ENCODE measurements around the gene EPS8L2.
"Not testable (repeated sequence)": the region's sequence is repeated elsewhere in the genome, so short reads cannot be mapped to it uniquely, and the experiment has no call there.

Gene EPS8L2

DNA sequence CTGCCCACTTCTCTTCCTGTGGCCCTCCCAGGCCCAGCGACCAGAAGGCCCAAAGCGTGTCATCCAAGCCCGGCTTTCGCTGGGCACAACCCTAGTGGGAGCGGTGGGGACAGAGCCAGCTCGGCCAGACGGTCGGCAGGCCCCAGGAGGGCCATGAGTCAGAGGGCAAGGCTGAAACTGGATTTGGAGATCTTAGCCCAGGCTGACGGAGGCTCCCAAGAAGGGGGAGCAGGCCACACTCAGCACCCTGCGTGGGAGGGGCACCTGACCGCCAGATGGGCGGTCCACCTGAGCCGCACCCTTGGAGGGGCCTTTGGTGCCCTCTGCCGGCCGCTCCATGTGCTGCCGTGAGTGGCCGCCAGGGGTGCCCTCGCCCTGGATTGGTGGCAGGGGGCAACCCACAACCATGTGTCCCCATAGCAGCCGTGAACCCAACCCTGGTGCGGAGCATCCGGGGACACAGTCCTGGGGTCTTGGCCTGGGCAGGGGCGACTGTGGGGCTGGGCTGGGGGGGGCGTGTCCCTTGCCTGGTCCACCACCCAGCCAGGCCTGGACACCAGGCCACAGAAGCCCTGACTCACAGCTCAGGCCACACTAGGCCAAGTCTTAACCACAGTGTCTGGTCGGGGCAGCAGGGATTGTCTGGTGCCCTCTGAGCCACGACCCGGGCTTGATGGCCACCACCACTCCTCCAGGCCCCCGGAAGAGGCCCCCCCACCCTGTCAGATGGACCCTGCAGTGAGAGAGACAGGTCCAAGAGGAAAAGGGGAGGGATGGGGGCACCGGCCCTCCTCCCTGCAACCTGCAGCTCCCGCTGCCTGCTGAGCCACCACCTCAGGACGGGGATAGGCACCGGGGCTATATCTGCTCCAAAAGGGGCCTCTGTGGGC, 22.1 kb downstream of the EPS8L2 start:
- Histone ChIP-seq H3K79me2 (ENCODE audit: insufficient read depth, low read depth) (no peaks in the 10 kb centered on the region), H3K4me3 (IDR thresholded peaks at IDR 0.05; ENCODE audit: insufficient read depth, low read depth, low read length) (no peak overlapping the region), H3K27ac (no peak overlapping the region), H3K4me1 (ENCODE audit: low read depth, poor library complexity, severe bottlenecking) (peaks cover 49% of the 10 kb centered on the region), H3K27me3 (ENCODE audit: insufficient read depth, low read depth) (peaks cover 9% of the 10 kb centered on the region; the same call in 1 of the 2 replicates), H4K20me1 (ENCODE audit: insufficient read depth) (no peaks in the 10 kb centered on the region), H2AFZ (ENCODE audit: low read depth) (no peak overlapping the region), H3K9ac (no peak overlapping the region), H3K4me2 (no peak overlapping the region; the same call in 1 of the 2 replicates), H3K36me3 (ENCODE audit: insufficient read depth) (no peaks in the 10 kb centered on the region)
- TF ChIP-seq, protein P1, sequence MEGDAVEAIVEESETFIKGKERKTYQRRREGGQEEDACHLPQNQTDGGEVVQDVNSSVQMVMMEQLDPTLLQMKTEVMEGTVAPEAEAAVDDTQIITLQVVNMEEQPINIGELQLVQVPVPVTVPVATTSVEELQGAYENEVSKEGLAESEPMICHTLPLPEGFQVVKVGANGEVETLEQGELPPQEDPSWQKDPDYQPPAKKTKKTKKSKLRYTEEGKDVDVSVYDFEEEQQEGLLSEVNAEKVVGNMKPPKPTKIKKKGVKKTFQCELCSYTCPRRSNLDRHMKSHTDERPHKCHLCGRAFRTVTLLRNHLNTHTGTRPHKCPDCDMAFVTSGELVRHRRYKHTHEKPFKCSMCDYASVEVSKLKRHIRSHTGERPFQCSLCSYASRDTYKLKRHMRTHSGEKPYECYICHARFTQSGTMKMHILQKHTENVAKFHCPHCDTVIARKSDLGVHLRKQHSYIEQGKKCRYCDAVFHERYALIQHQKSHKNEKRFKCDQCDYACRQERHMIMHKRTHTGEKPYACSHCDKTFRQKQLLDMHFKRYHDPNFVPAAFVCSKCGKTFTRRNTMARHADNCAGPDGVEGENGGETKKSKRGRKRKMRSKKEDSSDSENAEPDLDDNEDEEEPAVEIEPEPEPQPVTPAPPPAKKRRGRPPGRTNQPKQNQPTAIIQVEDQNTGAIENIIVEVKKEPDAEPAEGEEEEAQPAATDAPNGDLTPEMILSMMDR (conservative IDR thresholded peaks at IDR 0.05; ENCODE audit: low read depth, low read length): peak; percentile 83

DNA sequence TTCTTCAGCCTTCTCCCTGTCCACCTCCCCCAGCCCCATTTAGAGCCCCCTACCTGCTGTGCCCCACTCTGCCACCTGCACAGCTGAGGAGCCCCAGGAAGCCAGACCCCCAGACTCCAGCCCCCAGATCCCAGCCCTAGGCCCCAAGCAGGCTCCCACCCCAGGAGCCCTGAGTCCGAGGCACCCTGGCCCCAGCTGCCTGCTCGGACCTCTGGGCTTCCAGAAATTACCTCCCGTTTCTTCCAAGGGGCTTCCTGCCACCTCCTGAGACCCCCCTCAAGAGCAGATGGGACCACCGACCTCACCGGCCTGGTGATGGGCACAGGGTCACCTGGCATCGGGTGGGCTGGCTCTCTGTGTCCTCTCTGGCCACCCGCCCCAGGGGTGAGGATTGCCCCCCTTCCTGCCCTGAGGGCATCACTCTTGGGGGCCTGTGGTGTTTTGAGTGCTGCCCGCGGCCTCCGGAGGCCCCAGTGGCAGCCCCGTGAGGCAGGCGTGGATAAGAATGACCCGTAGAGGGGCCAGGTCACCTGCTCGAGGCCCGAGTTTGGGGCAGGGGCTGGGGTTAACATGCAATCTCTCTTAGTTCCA, 23.0 kb downstream of the EPS8L2 start:
- Histone ChIP-seq H3K4me2 (no peak overlapping the region), H3K9ac (no peak overlapping the region), H4K20me1 (ENCODE audit: insufficient read depth) (no peaks in the 10 kb centered on the region), H3K27ac (no peak overlapping the region), H3K4me3 (IDR thresholded peaks at IDR 0.05; ENCODE audit: insufficient read depth, low read depth, low read length) (no peak overlapping the region), H3K27me3 (ENCODE audit: insufficient read depth, low read depth) (peaks cover 16% of the 10 kb centered on the region; the same call in 1 of the 2 replicates), H3K36me3 (ENCODE audit: insufficient read depth) (no peaks in the 10 kb centered on the region), H3K79me2 (ENCODE audit: insufficient read depth, low read depth) (no peaks in the 10 kb centered on the region), H2AFZ (ENCODE audit: low read depth) (no peak overlapping the region), H3K4me1 (ENCODE audit: low read depth, poor library complexity, severe bottlenecking) (peaks cover 40% of the 10 kb centered on the region)
- TF ChIP-seq, protein P1 (conservative IDR thresholded peaks at IDR 0.05; ENCODE audit: low read depth, low read length): no peak

DNA sequence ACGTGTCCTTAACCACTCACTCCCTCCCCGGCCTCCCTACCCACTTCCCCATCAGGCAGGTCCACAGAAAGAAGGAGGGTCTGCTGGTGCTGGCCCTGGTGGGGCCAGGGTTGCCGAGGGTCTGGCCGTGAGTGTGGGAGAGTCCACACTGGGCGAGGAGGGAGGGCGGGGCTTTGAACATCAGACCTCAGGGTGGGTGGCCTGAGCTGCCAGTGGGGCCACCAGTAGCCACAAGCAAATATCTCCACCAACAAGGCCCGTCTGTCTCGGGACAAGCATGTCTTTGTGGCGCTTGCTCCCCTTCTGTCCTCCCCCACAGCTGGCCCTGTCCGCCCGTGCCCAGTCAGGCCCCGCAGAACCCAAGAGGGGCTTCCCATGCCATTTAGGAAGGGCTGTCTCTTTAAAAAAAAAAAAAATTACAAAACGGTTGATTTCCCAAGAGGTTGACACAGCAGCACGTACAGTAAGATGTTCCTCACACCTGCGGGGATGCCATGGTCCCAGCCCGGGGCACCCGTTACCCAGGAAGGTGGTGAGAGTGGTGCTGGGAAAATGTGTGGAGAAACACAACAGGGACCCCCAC, 23.6 kb downstream of the EPS8L2 start:
- H3K4me3 ChIP-seq (IDR thresholded peaks at IDR 0.05; ENCODE audit: insufficient read depth, low read depth, low read length): no peak overlapping the region
- no peaks in the 10 kb centered on the region for H3K79me2 ChIP-seq (ENCODE audit: insufficient read depth, low read depth)
- no peak overlapping the region for H3K27ac ChIP-seq
- no peak overlapping the region for H3K4me2 ChIP-seq
- H3K36me3 ChIP-seq (ENCODE audit: insufficient read depth): no peaks in the 10 kb centered on the region
- H4K20me1 ChIP-seq (ENCODE audit: insufficient read depth): no peaks in the 10 kb centered on the region
- no peak overlapping the region for H2AFZ ChIP-seq (ENCODE audit: low read depth)
- H3K27me3 ChIP-seq (ENCODE audit: insufficient read depth, low read depth): peaks cover 21% of the 10 kb centered on the region; the same call in 1 of the 2 replicates
- peaks cover 35% of the 10 kb centered on the region for H3K4me1 ChIP-seq (ENCODE audit: low read depth, poor library complexity, severe bottlenecking)
- TF ChIP-seq, protein P1 (conservative IDR thresholded peaks at IDR 0.05; ENCODE audit: low read depth, low read length): no peak
- no peak overlapping the region for H3K9ac ChIP-seq

DNA sequence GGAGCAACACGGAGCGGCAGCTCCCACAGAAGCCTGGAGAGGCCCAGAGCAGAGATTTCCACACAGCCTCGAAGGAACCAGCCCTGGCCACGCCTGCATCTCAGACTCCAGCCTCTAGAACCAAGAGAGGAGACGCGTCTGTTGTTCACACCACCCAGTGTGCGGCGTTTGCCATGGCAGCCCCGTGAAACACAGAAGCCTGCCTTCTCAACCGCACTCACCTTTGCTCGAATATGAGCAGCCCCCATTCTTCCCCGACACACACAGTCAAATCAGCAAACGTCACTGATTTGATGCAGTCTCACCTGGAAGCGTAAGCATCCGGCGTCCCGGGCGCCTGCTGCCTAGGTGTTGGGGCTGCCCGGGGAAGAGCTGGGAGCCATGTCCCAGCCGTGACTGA, 27.0 kb downstream of the EPS8L2 start:
- H3K4me3 ChIP-seq (IDR thresholded peaks at IDR 0.05; ENCODE audit: insufficient read depth, low read depth, low read length): no peak overlapping the region
- no peak overlapping the region for H2AFZ ChIP-seq (ENCODE audit: low read depth)
- peaks cover 4% of the 10 kb centered on the region for H3K4me1 ChIP-seq (ENCODE audit: low read depth, poor library complexity, severe bottlenecking)
- no peak overlapping the region for H3K4me2 ChIP-seq
- no peaks in the 10 kb centered on the region for H3K79me2 ChIP-seq (ENCODE audit: insufficient read depth, low read depth)
- H3K36me3 ChIP-seq (ENCODE audit: insufficient read depth): no peaks in the 10 kb centered on the region
- no peak overlapping the region for H3K27ac ChIP-seq
- H4K20me1 ChIP-seq (ENCODE audit: insufficient read depth): no peaks in the 10 kb centered on the region
- no peak overlapping the region for H3K9ac ChIP-seq
- peaks cover 33% of the 10 kb centered on the region for H3K27me3 ChIP-seq (ENCODE audit: insufficient read depth, low read depth)
- TF ChIP-seq, protein P1 (conservative IDR thresholded peaks at IDR 0.05; ENCODE audit: low read depth, low read length): no peak

DNA sequence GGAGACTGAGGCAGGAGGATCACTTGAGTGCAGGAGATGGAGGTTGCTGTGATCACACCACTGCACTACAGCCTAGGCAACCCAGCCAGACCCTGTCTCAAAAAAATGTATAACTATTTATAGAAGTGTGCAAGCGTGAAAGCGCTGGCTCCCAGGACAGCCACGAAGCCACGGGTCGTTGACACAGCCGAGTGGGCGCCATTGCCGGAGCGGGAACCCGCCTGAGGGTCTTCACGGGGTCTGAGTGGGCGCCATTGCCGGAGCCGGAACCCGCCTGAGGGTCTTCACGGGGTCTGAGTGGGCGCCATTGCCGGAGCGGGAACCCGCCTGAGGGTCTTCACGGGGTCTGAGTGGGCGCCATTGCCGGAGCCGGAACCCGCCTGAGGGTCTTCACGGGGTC, 28.5 kb downstream of the EPS8L2 start:
- not testable (repeated sequence) for H3K79me2 ChIP-seq (ENCODE audit: insufficient read depth, low read depth); H3K27ac ChIP-seq; H3K4me1 ChIP-seq (ENCODE audit: low read depth, poor library complexity, severe bottlenecking); H3K4me3 ChIP-seq (IDR thresholded peaks at IDR 0.05; ENCODE audit: insufficient read depth, low read depth, low read length); H4K20me1 ChIP-seq (ENCODE audit: insufficient read depth); H3K4me2 ChIP-seq; H3K9ac ChIP-seq; H3K36me3 ChIP-seq (ENCODE audit: insufficient read depth); H2AFZ ChIP-seq (ENCODE audit: low read depth)
- peaks cover 42% of the 10 kb centered on the region for H3K27me3 ChIP-seq (ENCODE audit: insufficient read depth, low read depth)
